ENCODE measurements around the gene PPP1R13B.

Gene PPP1R13B

GRCh38 chr14:103732868-103733620, 114.3 kb downstream of the PPP1R13B start:
- peaks cover 59% of the 10 kb centered on the region for H3K36me3 ChIP-seq

GRCh38 chr14:103731916-103732867, 115.2 kb downstream of the PPP1R13B start:
- H3K36me3 ChIP-seq, result peaks cover 66% of the 10 kb centered on the region
- no peaks in the 10 kb centered on the region for H3K4me1 ChIP-seq (ENCODE audit: control insufficient read depth in 1 of 2, insufficient read depth in 1 of 2, low read depth in 1 of 2, low read length in 1 of 2)
- H3K27ac ChIP-seq, result no peak overlapping the region
- H3K9me3 ChIP-seq, result no peaks in the 10 kb centered on the region
- TF ChIP-seq CTCF (IDR thresholded peaks at IDR 0.05), result no peak
- no peak overlapping the region for H3K4me3 ChIP-seq (ENCODE audit: low read depth in 1 of 2, low read length in 1 of 2)
- no peaks in the 10 kb centered on the region for H3K27me3 ChIP-seq

More at GRCh38 chr14:103732868-103733620, 114.3 kb downstream of the PPP1R13B start:
- Histone ChIP-seq H3K27ac (no peak overlapping the region), H3K27me3 (no peaks in the 10 kb centered on the region), H3K4me1 (ENCODE audit: control insufficient read depth in 1 of 2, insufficient read depth in 1 of 2, low read depth in 1 of 2, low read length in 1 of 2) (no peaks in the 10 kb centered on the region), H3K4me3 (ENCODE audit: low read depth in 1 of 2, low read length in 1 of 2) (no peak overlapping the region), H3K9me3 (no peaks in the 10 kb centered on the region)
- TF ChIP-seq CTCF (IDR thresholded peaks at IDR 0.05), result no peak

- H3K27ac ChIP-seq, result no peak overlapping the region
- no peak overlapping the region for H3K4me3 ChIP-seq (ENCODE audit: low read depth in 1 of 2, low read length in 1 of 2)
- peaks cover 67% of the 10 kb centered on the region for H3K36me3 ChIP-seq
- no peaks in the 10 kb centered on the region for H3K4me1 ChIP-seq (ENCODE audit: control insufficient read depth in 1 of 2, insufficient read depth in 1 of 2, low read depth in 1 of 2, low read length in 1 of 2)
- H3K9me3 ChIP-seq, result no peaks in the 10 kb centered on the region
- H3K27me3 ChIP-seq, result no peaks in the 10 kb centered on the region
- no peak for TF ChIP-seq CTCF (IDR thresholded peaks at IDR 0.05)
Measured at GRCh38 chr14:103731481-103731880, 115.9 kb downstream of the PPP1R13B start.

GRCh38 chr14:103730490-103731035, 116.8 kb downstream of the PPP1R13B start:
- H3K36me3 ChIP-seq, result peaks cover 73% of the 10 kb centered on the region
- H3K27me3 ChIP-seq, result no peaks in the 10 kb centered on the region
- no peak for TF ChIP-seq CTCF (IDR thresholded peaks at IDR 0.05)
- H3K4me1 ChIP-seq (ENCODE audit: control insufficient read depth in 1 of 2, insufficient read depth in 1 of 2, low read depth in 1 of 2, low read length in 1 of 2), result no peaks in the 10 kb centered on the region
- no peak overlapping the region for H3K27ac ChIP-seq
- H3K9me3 ChIP-seq, result no peaks in the 10 kb centered on the region
- H3K4me3 ChIP-seq (ENCODE audit: low read depth in 1 of 2, low read length in 1 of 2), result no peak overlapping the region

GRCh38 chr14:103729496-103730448, 117.6 kb downstream of the PPP1R13B start:
- H3K4me3 ChIP-seq (ENCODE audit: low read depth in 1 of 2, low read length in 1 of 2), result no peak overlapping the region
- no peaks in the 10 kb centered on the region for H3K4me1 ChIP-seq (ENCODE audit: control insufficient read depth in 1 of 2, insufficient read depth in 1 of 2, low read depth in 1 of 2, low read length in 1 of 2)
- H3K27ac ChIP-seq, result no peak overlapping the region
- TF ChIP-seq CTCF (IDR thresholded peaks at IDR 0.05), result no peak
- H3K9me3 ChIP-seq, result no peaks in the 10 kb centered on the region
- H3K36me3 ChIP-seq, result peaks cover 73% of the 10 kb centered on the region
- no peaks in the 10 kb centered on the region for H3K27me3 ChIP-seq
